Measurements from ENCODE around the gene SNAPC4.
"Not testable (repeated sequence)": the region's sequence is repeated elsewhere in the genome, so short reads cannot be mapped to it uniquely, and the experiment has no call there.

SNAPC4 gene

DNA sequence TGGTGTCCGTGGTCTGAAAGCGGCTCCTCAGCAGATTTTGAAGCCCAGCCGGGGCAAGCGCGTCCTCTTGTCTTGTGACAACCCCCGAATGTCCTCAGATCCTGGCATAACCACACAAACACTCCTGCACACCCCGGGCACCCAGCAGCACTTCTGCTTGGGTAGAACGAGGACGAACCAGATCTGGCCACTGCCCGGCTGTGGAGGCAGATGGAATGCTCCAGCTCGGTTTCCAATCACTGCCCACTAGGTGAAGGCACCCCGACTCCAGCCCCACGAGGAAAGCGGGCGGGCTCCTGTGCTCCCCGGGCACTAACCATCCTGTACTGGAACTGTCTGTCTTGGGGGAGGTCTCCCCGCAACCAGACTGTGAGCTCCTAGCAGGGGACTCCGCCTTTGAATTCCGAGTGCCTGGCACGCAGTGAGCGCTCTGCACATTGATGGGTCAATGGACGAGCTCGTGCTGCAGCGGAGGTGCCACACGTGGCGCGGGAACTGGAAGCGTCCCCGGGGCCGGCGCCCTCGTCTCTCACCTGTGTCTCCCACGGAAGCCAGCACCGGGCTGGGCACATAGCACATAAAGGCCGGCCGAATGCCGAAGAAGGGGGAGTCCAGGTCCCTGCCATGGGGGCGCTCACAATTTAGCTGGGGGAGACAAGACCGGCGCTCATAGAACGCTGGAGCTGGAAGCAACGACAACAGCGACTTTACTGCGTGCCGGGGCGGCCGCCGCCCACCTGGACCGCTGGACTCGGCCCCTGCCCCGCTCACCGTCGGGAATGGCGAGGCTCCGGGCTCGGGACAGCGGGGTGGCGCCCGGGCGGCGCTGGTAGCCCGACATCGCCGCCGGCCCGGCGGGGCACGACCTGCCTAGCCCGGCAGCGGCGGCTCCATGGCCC lies 9.8 kb upstream of the SNAPC4 start:
- Histone ChIP-seq H3K27ac (ENCODE audit: low read depth, low read length) (no peak overlapping the region), H3K36me3 (ENCODE audit: control insufficient read depth in 1 of 2, insufficient read depth in 2 of 2, low read length in 2 of 2) (peaks cover 28 to 48% of the 10 kb centered on the region in 2 donors), H3K4me1 (ENCODE audit: control insufficient read depth in 1 of 2, insufficient read depth in 2 of 2, low read length in 2 of 2) (peaks cover 18 to 21% of the 10 kb centered on the region in 2 donors)

DNA sequence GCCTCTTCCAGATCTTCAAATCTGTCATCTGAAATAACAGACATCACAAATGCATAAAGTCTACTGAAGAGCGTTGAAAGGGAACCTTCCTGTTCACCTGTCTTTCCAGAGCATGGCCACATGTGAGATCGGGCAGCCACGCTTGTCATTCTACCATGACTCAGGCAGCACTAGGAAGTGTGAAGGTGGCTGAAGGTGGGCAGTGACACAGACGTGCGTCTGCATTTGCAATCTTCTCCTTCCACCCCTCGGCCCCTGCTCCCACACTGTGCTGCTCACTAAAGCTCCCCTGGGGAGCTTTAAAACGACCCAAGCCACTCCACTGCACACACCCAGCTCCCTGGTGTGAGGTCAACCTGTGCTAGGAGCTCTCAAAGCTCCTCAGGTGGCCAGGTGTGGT lies 7.9 kb upstream of the SNAPC4 start:
- Histone ChIP-seq H3K36me3 (ENCODE audit: control insufficient read depth in 1 of 2, insufficient read depth in 2 of 2, low read length in 2 of 2) (peaks cover 14 to 41% of the 10 kb centered on the region in 2 donors), H3K9ac (ENCODE audit: low read depth in 1 of 2, low read length in 2 of 2) (no peak overlapping the region), H3K9me3 (ENCODE audit: control insufficient read depth in 1 of 2, low read length in 2 of 2) (no peaks in the 10 kb centered on the region), H3K4me1 (ENCODE audit: control insufficient read depth in 1 of 2, insufficient read depth in 2 of 2, low read length in 2 of 2) (peaks cover 18 to 28% of the 10 kb centered on the region in 2 donors), H3K4me3 (ENCODE audit: low read depth in 1 of 2, low read length in 2 of 2) (no peak overlapping the region), H3K27ac (ENCODE audit: low read depth, low read length) (no peak overlapping the region), H3K27me3 (ENCODE audit: control insufficient read depth in 1 of 2, insufficient read depth in 2 of 2, low read length in 2 of 2) (no peaks in the 10 kb centered on the region)

More for the DNA sequence above, 9.8 kb upstream of the SNAPC4 start:
- Histone ChIP-seq H3K27me3 (ENCODE audit: control insufficient read depth in 1 of 2, insufficient read depth in 2 of 2, low read length in 2 of 2) (no peaks in the 10 kb centered on the region), H3K9me3 (ENCODE audit: control insufficient read depth in 1 of 2, low read length in 2 of 2) (no peaks in the 10 kb centered on the region), H3K4me3 (ENCODE audit: low read depth in 1 of 2, low read length in 2 of 2) (peak overlapping the region; percentile 75 to 98), H3K9ac (ENCODE audit: low read depth in 1 of 2, low read length in 2 of 2) (peak overlapping the region; percentile 56 to 66)

DNA sequence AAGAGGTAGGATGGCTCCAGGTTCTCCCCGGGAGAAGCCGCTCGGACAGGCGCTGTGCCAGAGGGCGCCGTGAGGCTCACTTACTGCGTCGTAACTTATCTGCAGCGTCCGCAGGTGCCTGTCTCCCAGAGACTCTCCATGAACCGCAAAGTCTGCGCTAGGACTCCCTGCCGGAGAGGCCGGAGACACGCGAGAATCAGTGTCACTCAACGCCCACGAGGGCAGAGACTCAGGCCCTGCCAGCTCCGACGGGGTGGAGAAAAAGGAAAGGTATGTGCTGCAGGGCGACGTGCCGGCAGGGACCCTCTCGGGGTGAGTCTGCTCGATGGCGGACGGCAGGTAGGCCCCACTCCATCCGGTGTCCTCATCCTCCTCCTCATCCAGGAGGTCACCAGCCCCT lies 7.1 kb upstream of the SNAPC4 start:
- Histone ChIP-seq H3K36me3 (ENCODE audit: control insufficient read depth in 1 of 2, insufficient read depth in 2 of 2, low read length in 2 of 2) (peaks cover 12 to 37% of the 10 kb centered on the region in 2 donors), H3K4me1 (ENCODE audit: control insufficient read depth in 1 of 2, insufficient read depth in 2 of 2, low read length in 2 of 2) (peaks cover 16 to 28% of the 10 kb centered on the region in 2 donors)
- not testable (repeated sequence) for H3K27me3 ChIP-seq (ENCODE audit: control insufficient read depth in 1 of 2, insufficient read depth in 2 of 2, low read length in 2 of 2); H3K9ac ChIP-seq (ENCODE audit: low read depth in 1 of 2, low read length in 2 of 2); H3K9me3 ChIP-seq (ENCODE audit: control insufficient read depth in 1 of 2, low read length in 2 of 2); H3K27ac ChIP-seq (ENCODE audit: low read depth, low read length); H3K4me3 ChIP-seq (ENCODE audit: low read depth in 1 of 2, low read length in 2 of 2)

DNA sequence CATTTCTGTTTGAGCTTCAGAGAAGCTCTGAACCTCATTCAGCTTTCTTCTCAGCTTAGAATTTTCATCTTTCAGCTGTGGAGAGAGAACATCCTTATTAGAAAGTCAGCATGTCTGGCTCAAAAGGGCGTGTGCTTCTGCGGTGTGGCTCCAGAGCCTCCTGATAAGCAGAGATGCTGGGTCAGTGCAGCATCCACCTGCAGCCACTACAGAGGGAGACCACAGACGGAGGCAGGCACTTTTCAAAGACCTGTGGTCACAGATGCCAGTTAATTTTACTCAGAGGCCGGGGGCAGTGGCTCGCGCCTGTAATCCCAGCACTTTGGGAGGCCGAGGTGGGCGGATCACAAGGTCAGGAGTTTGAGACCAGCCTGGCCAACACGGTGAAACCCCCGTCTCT lies 5.9 kb upstream of the SNAPC4 start:
- H3K4me3 ChIP-seq (ENCODE audit: low read depth in 1 of 2, low read length in 2 of 2); H3K27ac ChIP-seq (ENCODE audit: low read depth, low read length); H3K27me3 ChIP-seq (ENCODE audit: control insufficient read depth in 1 of 2, insufficient read depth in 2 of 2, low read length in 2 of 2); H3K9ac ChIP-seq (ENCODE audit: low read depth in 1 of 2, low read length in 2 of 2); H3K9me3 ChIP-seq (ENCODE audit: control insufficient read depth in 1 of 2, low read length in 2 of 2): not testable (repeated sequence)
- Histone ChIP-seq H3K4me1 (ENCODE audit: control insufficient read depth in 1 of 2, insufficient read depth in 2 of 2, low read length in 2 of 2) (peaks cover 6 to 16% of the 10 kb centered on the region in 2 donors), H3K36me3 (ENCODE audit: control insufficient read depth in 1 of 2, insufficient read depth in 2 of 2, low read length in 2 of 2) (peaks cover 12 to 37% of the 10 kb centered on the region in 2 donors)

DNA sequence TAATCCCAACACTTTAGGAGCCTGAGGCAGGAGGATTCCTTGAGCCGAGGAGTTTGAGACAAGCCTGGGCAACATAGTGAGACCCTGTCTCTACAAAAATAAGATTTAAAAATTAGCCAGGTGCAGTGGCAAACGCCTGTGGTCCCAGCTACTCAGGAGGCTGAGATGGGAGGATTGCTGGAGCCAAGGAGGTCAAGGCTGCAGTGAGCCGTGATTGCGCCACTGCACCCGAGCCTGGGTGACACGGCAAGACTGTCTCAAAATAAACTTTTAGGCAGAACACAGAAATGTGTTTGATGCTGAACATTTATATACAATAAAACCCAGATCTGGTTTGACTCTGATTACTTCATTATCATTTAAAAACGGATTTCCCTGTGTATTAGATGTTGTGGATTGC lies 5.5 kb upstream of the SNAPC4 start:
- Histone ChIP-seq H3K9ac (ENCODE audit: low read depth in 1 of 2, low read length in 2 of 2) (no peak overlapping the region), H3K36me3 (ENCODE audit: control insufficient read depth in 1 of 2, insufficient read depth in 2 of 2, low read length in 2 of 2) (peaks cover 12 to 37% of the 10 kb centered on the region in 2 donors), H3K9me3 (ENCODE audit: control insufficient read depth in 1 of 2, low read length in 2 of 2) (no peaks in the 10 kb centered on the region), H3K4me1 (ENCODE audit: control insufficient read depth in 1 of 2, insufficient read depth in 2 of 2, low read length in 2 of 2) (peaks cover 8 to 18% of the 10 kb centered on the region in 2 donors), H3K27me3 (ENCODE audit: control insufficient read depth in 1 of 2, insufficient read depth in 2 of 2, low read length in 2 of 2) (no peaks in the 10 kb centered on the region), H3K4me3 (ENCODE audit: low read depth in 1 of 2, low read length in 2 of 2) (no peak overlapping the region), H3K27ac (ENCODE audit: low read depth, low read length) (no peak overlapping the region)

DNA sequence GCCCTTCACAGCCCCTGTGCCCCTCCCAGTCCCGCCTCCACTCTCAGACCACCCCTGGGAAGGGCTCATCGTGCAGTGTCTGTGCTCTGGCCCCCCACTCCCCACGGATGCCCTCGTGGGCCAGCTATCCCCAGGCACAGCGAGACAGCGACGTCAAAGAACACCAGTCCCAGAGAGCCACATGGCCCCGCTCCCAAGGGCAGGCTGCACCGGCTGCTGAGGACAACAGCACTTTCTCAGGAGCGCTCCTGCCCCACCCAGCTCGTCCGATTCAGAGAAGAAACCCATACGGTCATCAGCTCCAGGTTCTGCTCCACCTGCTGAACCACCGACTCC lies 4.8 kb upstream of the SNAPC4 start:
- Histone ChIP-seq H3K9me3 (ENCODE audit: control insufficient read depth in 1 of 2, low read length in 2 of 2) (no peaks in the 10 kb centered on the region), H3K9ac (ENCODE audit: low read depth in 1 of 2, low read length in 2 of 2) (no peak overlapping the region), H3K36me3 (ENCODE audit: control insufficient read depth in 1 of 2, insufficient read depth in 2 of 2, low read length in 2 of 2) (peaks cover 12 to 37% of the 10 kb centered on the region in 2 donors), H3K4me1 (ENCODE audit: control insufficient read depth in 1 of 2, insufficient read depth in 2 of 2, low read length in 2 of 2) (peaks cover 10 to 18% of the 10 kb centered on the region in 2 donors), H3K27me3 (ENCODE audit: control insufficient read depth in 1 of 2, insufficient read depth in 2 of 2, low read length in 2 of 2) (no peaks in the 10 kb centered on the region), H3K27ac (ENCODE audit: low read depth, low read length) (no peak overlapping the region), H3K4me3 (ENCODE audit: low read depth in 1 of 2, low read length in 2 of 2) (no peak overlapping the region)

DNA sequence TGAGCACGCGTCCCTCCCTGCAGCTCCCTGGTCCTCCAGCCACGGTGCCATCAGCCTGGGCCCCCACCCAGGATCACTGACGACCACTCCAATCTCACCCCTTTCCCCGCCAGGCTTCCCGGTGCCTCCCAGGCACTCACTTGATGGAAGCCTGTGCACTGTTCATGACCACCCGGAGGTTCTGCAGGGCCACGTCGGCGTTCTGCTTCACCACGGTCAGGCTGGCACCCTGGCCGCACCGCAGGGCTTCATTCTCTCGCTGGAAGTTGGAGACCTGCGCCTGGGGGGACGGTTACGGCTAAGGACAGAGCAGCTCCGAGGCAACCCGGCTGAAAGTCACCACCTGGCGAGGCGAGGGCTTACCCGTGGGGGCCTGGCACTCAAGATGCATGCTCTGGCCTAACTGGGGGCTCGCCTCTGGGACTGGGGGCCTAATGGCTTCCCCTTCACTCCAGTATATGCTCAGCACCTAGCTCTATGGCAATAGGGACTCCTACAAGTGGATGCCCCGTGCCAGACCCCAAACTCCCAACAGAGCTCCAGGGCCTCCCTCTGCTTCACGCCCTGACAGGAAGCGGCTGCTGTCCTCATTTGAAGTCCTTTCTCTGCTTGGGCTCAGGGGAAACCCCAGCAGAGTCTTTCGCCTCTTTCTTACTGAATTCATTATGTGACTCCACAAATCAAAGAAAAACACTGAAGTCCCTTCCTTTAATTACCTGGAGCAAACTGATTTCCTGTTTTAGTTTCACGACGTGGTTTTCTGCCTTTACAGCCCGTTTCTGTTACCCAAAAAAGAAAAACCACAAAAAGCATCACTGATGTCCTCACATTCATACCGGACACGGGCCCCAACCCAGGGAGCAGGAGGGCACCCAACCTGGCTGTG lies 4.2 kb upstream of the SNAPC4 start:
- Histone ChIP-seq H3K4me3 (ENCODE audit: low read depth in 1 of 2, low read length in 2 of 2) (no peak overlapping the region), H3K9me3 (ENCODE audit: control insufficient read depth in 1 of 2, low read length in 2 of 2) (no peaks in the 10 kb centered on the region), H3K27me3 (ENCODE audit: control insufficient read depth in 1 of 2, insufficient read depth in 2 of 2, low read length in 2 of 2) (no peaks in the 10 kb centered on the region), H3K36me3 (ENCODE audit: control insufficient read depth in 1 of 2, insufficient read depth in 2 of 2, low read length in 2 of 2) (peaks cover 12 to 37% of the 10 kb centered on the region in 2 donors), H3K4me1 (ENCODE audit: control insufficient read depth in 1 of 2, insufficient read depth in 2 of 2, low read length in 2 of 2) (peaks cover 7 to 17% of the 10 kb centered on the region in 2 donors), H3K27ac (ENCODE audit: low read depth, low read length) (no peak overlapping the region), H3K9ac (ENCODE audit: low read depth in 1 of 2, low read length in 2 of 2) (no peak overlapping the region)

DNA sequence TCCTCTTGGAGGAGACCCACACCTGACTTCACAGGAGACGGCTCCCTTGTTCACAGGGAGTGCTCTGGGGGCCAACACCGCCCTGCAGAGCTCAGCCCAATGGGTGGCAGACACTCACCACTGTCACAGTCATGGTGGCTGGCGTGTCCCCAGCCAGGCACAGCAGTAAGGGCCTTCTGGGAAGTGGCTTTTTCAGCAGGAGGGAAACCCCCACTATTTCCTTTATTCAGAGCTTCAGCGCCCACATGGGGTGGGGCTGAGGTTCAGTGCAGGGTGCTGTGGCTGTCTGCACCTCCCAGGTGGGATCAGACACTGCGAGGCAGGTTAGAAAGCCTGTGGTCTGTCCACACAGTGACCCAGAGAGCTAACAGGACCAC lies 3.6 kb upstream of the SNAPC4 start:
- no peaks in the 10 kb centered on the region for H3K27me3 ChIP-seq (ENCODE audit: control insufficient read depth in 1 of 2, insufficient read depth in 2 of 2, low read length in 2 of 2)
- peaks cover 13 to 24% of the 10 kb centered on the region in 2 donors for H3K4me1 ChIP-seq (ENCODE audit: control insufficient read depth in 1 of 2, insufficient read depth in 2 of 2, low read length in 2 of 2)
- no peak overlapping the region for H3K27ac ChIP-seq (ENCODE audit: low read depth, low read length)
- no peak overlapping the region for H3K9ac ChIP-seq (ENCODE audit: low read depth in 1 of 2, low read length in 2 of 2)
- H3K4me3 ChIP-seq (ENCODE audit: low read depth in 1 of 2, low read length in 2 of 2) = no peak overlapping the region
- no peaks in the 10 kb centered on the region for H3K9me3 ChIP-seq (ENCODE audit: control insufficient read depth in 1 of 2, low read length in 2 of 2)
- H3K36me3 ChIP-seq (ENCODE audit: control insufficient read depth in 1 of 2, insufficient read depth in 2 of 2, low read length in 2 of 2) = peaks cover 12 to 40% of the 10 kb centered on the region in 2 donors

DNA sequence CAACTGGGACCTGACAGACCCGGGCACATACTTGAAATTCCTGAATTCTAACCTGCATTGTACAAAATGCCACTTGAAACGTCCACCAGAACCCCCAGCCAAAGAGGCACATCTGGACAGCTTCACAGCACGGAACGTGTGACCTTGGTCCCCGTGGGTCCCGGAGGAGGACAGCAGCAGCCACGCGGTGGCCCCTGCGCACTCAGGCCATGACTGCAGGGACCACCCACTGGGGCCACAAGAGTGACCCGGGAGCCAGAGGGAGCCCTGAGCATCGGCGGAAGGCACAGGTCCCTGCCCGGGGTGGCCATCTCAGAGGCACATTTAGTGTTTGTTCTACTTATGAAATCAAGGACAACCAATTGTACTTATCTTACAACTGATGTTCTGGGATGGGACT lies 2.1 kb upstream of the SNAPC4 start:
- peaks cover 13 to 24% of the 10 kb centered on the region in 2 donors for H3K4me1 ChIP-seq (ENCODE audit: control insufficient read depth in 1 of 2, insufficient read depth in 2 of 2, low read length in 2 of 2)
- peaks cover 10 to 37% of the 10 kb centered on the region in 2 donors for H3K36me3 ChIP-seq (ENCODE audit: control insufficient read depth in 1 of 2, insufficient read depth in 2 of 2, low read length in 2 of 2)
- H3K27ac ChIP-seq (ENCODE audit: low read depth, low read length) = no peak overlapping the region
- H3K9ac ChIP-seq (ENCODE audit: low read depth in 1 of 2, low read length in 2 of 2) = no peak overlapping the region
- no peaks in the 10 kb centered on the region for H3K27me3 ChIP-seq (ENCODE audit: control insufficient read depth in 1 of 2, insufficient read depth in 2 of 2, low read length in 2 of 2)
- H3K9me3 ChIP-seq (ENCODE audit: control insufficient read depth in 1 of 2, low read length in 2 of 2) = no peaks in the 10 kb centered on the region
- no peak overlapping the region for H3K4me3 ChIP-seq (ENCODE audit: low read depth in 1 of 2, low read length in 2 of 2)
